Measurements from ENCODE around the gene FHOD3.
"Not testable (repeated sequence)": the region's sequence is repeated elsewhere in the genome, so short reads cannot be mapped to it uniquely, and the experiment has no call there.

Gene FHOD3

DNA sequence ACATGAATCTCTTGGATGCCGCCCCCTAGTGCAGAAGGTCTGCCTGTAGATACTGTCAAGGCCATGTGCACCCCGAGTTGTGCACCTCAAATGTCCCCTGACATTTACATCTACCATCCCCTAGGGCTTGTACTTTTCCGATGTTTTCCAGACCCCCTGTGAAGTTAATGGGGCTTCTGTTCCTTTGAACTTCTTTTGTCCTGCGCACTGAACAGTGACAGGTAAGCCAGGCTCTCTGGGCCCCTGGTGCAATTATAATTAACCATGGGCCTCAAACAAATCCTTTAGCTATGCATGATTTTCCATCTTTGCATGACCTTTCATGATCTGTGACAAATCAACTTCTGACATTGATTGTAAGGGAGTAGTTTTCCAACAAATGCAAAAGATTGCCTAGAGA lies 158.4 kb downstream of the FHOD3 start:
- no peak for DNase-seq

DNA sequence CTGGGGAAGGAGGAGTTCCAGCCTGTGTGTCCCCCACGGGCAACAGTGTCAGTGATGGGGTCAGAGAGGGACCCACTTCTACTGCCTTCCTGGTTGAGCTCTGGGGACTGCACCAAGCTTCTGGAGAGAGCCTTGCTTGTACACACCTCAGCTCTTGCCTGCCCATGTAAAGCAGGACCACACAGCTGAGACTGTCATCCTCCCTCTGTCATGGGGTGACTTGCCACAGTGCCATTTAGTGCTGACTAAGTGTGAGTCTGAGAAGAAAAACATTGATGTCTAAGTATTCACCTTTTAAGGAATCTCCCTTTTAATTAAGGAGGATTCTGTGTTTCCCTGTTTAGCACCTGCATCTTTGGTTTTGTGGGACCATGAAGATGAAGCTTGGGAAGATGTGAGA lies 159.1 kb downstream of the FHOD3 start:
- no peak for DNase-seq

DNA sequence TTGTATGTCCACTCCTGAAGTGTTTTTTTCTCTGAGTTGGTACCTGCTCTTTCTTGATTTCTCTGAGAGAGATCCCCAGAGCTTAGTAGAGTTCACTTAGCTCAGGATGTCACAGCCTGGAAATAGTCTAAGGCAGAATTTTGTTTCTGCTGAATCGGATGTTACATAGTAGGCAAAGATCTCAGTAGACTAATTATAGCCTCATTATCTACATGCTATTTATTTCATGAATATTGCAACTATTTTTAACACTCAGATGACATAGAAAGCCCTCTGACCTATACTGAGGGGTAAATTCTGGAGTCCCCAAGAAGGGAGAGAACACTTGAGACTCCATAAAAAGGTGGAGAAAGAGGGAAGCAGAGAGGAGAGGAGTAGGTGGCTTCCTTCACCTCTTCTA lies 160.2 kb downstream of the FHOD3 start:
- no peak for DNase-seq

DNA sequence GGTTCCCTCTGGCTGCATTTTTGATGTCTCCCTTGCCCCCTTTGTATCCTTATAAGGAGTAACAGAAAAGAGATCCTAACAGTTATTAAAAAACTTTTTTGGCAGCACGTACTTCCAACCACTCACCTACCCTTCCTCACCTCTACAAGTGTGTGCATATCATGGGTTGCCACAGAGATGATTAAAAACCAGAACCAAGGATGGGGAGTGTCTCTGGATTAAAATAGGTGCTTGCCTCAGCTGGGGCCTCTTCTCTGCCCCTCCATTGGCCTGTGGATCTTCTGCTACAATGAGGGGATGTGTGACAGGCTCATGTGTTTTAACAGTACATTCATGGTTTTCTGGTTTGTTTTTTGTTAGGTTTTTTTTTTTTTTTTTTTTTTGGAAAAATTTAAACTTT lies 160.8 kb downstream of the FHOD3 start:
- no peak for DNase-seq

DNA sequence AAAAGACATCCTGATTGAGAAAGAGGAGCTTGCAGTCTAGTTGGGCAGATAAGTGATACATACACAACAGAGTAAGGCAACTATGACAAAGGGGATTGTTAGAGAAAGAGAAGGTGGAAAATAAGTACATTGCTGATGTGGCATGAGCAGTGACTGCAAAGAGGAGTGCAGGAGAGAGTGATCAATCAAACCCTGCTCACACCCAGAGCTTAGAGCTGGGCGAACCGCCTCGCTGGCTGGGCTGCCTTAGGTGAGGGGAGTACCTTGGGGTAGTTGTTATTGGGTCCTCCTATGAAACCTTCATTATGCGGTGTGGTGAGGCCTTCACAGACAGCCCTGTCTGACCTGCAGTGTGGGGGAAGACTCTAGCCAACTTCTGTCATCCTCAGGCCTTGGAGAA lies 161.7 kb downstream of the FHOD3 start:
- DNase-seq = no peak

DNA sequence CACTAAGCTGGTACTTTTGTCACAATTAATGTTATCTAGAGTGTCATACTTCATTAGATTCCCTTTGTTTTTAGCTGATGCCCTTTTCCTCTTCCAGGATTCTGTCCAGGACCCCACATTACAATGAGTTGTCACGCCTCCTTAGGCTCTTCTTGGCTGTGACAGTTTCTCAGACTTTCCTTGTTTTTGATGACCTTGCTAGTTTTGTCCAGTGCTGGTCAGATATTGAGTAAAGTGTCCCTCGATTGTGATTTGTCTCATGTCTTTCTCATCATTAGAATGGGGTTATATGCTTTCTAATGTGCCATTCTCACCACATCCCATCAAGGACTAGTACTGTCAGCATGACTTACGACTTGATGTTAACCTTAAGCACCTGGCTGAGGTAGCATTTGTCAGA lies 162.3 kb downstream of the FHOD3 start:
- DNase-seq = no peak

DNA sequence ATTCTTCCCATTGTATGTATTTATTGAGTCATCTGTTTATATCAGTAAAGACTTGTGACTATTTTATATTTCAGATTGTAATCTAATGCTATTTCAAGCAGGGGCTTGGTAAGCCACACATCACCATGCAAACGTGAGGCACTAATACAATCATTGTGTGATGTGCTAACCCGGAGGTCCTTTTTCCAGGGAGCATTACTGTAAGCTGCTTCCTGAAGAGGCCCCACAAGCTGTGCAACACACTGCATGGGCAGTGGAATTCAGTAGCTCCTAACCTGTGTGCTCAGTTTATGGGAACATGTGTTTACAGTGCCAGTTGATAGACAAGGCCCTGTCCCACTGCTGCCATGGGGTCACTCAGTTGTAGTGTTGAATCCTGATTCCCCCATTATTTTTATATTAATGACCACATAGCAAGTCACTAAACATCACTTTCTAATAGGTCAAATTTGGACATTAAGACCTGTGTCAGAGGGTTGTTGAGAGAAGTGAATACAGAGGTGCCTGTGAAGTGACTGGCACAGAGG lies 162.9 kb downstream of the FHOD3 start:
- no peak for DNase-seq

DNA sequence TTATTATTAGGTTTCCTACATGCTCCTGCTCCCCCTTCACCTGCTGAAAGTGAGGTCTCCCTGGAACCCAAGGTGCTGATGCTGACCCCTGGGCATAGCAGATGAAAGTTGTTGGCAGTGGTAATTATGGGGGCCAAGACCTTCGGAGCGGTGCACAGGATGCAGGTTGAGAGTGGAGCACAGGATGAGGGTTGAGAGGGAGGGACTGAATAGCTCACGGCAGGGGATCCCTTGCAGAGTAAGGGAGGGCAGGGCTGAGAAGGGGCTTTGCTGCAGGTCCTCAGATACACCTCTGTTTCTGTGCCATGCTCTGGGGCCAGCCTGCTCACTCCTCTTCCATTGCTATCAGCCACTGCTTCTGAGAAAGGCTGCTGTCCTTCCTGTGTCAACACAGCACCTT lies 163.3 kb downstream of the FHOD3 start:
- no peak for DNase-seq

DNA sequence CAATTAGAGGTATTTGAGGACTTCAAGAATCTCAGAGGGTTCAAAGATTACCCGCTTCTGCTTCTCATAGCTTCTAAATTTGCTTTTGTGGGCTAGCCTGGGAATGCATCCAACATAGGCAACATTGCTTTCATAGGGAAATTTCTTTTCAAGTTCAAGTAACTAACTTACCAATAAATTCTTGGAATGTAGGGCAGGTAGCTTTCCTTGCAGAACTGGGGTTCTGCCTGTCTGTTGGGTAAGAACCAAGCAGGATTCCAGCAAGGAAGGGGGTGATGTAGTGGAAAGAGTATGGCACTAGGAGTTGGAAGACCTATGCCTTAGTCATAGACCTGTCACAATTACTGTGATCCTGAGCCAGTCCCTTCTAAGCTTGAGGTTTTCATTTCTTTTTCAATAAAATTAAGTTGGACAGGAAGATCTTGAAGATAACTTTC lies 164.1 kb downstream of the FHOD3 start:
- no peak for DNase-seq

DNA sequence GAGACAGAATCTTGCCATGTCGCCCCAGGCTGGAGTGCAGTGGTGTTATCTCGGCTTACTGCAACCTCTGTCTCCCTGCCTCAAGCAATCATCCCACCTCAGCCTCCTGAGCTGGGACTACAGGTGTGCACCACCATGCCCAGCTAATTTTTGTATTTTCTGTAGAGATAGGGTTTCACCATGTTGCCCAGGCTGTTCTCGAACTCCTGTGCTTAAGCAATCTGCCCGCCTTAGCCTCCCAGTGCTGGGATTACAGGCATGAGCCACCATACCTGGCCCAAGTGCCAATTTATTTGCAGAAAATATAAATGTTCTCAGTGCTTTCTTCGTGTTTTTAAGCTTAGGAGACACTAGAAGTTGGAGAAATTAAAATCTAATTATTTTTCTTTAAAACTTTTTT lies 166.0 kb downstream of the FHOD3 start:
- DNase-seq = not testable (repeated sequence)

DNA sequence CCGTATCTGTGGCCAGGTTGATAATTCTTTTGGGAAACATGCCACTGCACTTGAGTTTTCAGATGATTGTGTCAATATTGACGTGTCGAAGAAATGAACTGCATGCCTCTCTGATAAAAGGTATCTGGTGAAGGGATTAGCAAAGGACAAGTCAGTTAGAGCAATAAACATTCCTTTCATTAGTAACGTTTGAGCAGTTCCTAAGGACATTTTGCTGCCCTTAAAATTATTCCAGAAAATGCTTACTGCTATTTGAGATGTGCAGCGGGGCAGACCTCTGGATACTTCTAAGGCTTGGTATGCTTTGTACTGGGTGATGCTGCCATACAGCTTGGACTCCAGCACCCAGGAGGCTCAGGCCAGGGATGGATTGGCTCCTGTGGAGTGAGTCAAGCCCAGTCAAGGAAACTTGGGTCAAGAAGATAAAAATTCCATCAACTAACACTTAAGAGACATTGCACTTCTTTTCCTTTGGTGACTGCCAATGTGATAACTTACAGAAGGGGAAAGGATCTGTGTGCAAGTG lies 166.7 kb downstream of the FHOD3 start:
- peak; percentile 15 for DNase-seq

DNA sequence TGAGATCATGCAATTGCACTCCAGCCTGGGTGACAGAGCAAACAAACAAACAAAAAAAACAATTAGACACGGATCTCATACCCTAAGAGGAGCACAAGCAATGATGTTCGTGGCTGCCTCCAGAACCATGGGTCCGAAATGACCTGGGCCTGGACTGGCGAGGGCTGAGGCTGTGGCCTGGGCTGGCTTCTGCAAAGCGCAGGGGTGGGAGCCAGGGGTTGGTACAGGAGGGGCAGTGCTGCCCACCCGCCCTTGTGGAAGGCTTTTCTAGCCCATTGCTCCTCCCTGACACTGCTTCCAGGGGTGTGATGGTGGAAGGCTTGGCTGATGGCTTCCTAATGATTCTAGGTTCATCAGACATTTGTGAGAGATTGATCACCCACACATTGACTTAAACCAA lies 167.8 kb downstream of the FHOD3 start:
- no peak for DNase-seq

DNA sequence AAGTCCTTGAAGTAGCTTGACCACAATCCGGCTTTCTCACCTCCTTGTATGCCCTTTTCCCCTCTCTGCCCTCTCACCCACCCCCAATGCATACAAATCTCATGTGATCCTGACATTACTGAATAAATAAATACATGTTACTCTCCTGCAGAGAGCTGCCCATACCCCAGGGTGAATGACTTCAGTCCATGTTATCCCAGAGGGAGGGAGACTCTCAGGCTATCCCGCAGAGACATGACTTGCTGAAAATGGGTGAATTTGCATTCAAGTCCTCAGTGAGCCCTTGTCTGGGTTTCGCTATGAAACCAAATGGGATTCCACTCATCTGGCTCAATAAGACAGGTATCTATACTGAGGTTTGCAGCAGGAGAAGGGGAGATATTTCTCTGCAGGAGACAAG lies 168.5 kb downstream of the FHOD3 start:
- no peak for DNase-seq

DNA sequence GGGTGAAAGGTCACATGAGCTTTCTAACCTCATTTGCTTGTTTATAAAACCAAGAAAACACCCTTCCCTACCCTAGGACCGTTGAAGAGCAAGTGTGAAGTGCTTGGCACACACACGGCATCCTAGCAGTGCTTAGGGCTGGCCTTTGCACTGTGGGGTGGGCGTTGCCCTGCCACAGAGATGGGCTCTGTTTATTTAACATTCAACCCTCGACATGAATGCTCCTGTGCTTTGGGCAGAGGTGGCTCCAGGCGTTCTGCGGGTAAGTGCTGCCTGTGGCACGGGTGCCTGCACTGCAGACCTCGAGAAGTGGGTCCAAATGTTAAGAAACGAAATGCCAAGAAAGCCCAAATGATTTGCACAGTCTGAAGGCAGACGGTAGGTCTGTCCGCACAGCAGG lies 170.1 kb downstream of the FHOD3 start:
- peak; percentile 31 for DNase-seq

DNA sequence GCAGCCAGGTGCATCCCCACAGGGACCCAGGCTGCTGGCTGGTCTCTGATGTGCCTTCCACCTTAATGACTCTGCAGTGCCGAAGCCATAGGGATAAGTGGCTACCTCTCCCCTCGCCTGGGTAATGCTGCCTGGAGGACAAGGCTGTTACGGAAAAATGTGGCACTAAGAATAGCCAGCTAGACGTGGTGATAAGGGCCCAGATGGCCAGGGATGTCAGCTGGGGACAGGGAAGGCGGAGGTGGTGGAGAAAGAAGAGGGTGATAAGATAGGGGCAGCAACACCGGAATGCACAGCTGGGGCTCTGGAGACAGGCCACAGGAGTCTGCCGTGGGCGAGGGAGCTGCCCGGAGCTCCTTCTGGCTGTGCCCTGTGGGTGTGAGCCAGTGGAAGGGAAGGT lies 170.6 kb downstream of the FHOD3 start:
- no peak for DNase-seq

DNA sequence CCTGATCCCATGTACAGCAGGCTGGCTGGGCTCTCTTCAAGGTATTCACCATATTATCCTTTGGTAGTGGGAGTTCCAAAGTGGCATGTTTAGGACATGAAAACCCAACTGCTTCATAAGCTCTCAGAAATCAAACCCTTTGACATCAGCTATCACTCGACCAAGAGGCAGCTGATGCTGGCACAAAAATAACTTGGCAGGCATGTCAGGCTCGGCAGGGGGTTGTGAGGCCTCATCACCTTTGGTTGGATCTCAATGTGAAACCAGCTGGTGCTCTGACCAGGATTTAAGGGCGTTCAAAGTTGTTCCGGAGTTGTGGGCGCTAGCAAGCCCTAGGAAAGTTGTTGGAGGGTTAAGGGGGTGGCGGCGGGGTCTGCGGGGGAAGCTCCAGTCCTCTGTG lies 171.9 kb downstream of the FHOD3 start:
- peak; percentile 45 for DNase-seq

DNA sequence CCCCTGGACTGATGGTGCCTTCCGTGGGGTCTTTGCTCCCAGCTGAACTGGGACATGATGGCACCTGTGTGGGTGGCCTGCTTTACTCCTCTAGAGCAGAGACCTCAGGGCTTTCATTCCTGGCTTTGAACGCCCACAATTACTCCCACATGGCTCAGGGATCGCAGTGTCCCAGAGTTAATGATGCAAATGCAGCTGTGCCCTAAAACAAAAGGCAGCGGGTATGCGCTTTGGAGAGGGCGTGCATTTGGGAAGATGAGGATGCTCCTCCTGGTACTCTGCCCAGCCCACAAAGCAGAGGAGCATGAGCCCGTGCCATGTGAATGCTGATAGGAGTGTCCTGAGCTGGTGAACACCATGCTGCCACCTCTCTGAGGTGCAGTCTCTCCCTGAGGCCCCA lies 173.4 kb downstream of the FHOD3 start:
- no peak for DNase-seq

DNA sequence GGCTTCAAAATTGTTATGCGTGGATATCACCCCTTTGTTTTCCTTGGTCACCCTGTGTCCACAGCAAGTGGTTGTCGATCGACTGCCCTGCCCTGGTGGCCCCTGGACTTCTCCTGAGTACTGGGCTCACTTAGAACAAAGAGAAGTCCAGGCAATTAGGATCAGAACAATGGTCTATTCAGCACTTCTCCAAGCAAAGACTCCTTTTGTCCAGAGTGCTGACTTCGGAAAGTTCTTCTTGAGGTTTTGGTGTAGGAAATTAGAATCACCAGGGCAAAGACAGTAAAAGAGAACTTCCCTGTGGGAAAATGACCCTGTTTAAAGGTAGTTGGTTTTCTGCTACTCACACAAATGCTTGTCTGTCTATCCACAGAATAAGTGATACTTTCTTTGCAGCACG lies 173.9 kb downstream of the FHOD3 start:
- DNase-seq = no peak

DNA sequence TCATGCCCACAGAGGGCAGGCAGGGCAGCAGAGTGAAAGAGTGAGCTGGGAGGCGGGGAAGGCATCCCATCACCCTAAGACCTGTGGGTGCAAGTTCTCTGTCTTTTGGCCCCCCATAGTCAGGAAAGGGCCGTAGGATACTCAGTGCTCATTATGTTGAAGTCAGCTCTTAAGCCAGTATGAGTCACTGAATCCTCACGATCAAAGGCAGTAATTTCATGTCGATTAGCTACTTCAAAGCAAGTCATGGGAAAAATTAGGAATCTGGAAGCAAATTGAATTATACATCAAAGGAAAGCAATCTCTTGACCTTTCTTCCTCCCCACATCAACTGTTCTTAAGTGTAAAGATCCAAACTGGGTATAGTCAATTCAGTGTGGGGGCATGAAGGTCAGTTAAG lies 178.9 kb downstream of the FHOD3 start:
- no peak for DNase-seq

DNA sequence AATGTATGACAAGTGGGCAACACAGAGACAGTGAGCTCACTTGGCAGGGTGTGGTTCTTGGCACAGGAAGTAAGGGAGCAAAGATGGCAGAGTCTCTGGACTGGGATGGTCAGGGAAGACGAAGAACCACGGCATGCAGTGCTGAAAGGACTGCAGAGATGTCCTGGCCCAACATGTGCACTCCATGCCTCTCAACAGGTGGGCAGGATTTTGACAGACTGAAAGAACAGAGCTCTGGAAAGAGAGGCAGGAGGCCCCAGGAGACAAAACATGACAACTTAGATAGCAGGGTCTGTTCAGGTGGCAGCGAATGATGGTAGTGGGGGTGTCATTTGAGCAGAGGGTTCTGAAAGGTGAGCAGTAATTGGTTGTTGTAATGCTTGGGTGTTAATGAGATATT lies 180.3 kb downstream of the FHOD3 start:
- no peak for DNase-seq

DNA sequence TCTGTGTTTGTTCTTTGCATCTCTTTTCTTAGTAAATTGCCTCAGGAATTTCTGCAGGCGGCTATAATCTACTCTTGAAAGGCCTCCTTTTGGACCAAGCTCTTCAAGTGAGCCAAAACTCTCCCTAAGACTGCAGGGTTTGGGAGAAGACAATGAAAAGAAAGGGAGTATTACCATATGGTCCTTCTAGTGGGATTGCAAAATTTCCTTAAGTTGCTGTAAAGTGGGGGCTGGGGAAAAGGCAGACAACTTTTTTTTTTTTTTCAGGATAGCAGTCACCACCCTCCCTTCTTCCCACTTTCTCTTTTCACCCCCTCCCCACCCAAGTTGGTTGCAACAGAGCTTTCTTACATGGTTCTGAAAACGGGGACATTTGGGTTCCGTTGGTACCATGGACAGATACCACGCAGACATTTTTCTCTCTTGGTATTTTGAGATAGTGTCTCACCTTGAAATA lies 183.7 kb downstream of the FHOD3 start:
- DNase-seq = no peak

DNA sequence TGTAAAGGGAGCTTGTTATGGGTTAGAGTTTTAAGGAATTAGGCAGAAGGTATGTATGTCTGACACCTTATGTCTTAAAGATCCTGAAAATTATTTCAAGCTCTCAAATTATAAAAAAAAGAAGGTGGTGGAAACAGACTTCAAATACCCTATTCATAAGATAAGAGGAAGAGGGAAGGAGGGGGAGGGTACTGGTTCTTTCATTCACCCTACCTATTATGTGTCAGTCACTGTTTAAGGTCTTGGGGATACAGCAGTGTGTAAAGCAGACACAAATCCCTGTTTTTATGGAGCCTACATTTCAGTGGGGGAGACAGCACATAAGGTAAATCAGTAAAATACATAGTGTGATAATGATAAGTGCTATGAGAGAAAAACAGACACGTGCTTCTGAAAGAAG lies 184.4 kb downstream of the FHOD3 start:
- no peak for DNase-seq

DNA sequence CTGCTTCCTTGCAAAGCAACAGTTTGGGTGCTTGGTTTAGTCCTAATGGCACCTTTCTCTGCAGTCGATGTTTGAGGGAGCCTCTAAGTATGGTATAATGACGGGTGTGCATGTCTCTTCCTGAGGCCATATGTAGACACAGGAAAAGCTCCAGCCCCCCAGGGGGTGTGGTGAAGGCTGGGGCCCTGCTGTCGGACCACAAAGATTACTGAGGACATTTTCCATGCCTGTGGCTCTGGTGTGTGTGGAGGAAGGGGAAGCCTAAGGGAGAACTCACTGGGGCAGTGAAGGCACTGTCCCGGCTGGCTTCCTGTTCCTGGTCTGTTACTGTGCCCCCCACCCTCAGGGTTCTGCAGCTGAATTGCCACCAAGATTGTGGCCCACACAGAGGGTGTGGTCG lies 187.1 kb downstream of the FHOD3 start:
- no peak for DNase-seq

DNA sequence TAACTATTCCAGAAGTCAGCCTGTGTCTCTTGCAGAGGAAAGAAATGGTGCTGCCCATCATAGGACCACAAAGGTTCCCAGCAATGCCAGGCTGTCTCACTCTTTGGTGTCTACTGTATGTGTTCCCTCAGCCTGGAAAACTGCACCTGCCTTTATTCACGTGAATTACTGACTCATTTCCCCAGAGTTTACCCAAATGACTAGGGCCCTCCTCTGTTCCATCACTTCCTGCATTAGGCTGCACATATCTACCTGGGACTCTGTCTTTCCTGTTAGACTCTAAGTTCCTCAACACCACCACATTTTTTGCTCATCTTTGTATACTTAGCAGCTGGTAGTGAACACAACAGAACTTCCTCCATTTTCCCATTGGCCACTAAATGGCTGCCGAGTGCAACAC lies 188.3 kb downstream of the FHOD3 start:
- no peak for DNase-seq

DNA sequence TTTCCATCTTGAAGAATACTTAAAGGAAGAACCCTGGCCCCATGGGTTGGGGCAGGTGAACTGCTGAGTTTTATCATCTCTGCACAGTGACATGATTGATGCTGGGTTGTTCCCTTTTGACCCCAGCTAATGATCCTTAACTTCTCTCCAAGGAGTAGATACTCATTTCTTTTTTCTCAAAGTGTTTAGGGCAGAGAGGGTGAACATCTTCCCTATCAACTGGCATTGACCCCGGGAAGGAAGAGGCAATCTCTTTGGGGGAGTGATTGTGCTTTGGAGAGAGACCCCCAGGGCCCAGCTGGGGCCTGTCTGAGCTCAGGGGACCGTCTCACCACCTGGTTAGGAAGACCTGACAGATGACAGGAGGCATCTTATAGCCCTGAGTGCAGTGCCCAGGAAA lies 190.6 kb downstream of the FHOD3 start:
- DNase-seq = no peak

DNA sequence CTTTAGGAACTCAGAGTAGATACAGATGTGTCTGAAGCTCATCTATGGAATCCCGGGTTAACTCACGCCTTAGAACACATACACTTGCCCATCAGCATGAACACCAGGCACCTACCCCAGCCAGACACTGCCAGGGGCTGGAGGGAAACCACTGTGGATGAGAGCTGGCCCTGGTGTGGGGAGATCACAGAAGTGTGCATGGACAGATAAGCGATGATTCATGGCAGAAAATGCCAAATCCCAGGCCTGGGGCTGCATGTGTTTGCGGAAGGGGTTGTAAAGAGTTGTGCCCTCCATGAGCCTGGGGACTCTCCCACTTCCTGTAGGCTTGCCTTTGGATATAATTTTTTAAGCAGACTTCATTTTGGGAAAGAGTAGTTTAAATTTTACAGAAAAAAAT lies 193.4 kb downstream of the FHOD3 start:
- no peak for DNase-seq

Data from NCI-H510A (cell line).